ENCODE measurements around the gene SCGN.

SCGN gene

DNA sequence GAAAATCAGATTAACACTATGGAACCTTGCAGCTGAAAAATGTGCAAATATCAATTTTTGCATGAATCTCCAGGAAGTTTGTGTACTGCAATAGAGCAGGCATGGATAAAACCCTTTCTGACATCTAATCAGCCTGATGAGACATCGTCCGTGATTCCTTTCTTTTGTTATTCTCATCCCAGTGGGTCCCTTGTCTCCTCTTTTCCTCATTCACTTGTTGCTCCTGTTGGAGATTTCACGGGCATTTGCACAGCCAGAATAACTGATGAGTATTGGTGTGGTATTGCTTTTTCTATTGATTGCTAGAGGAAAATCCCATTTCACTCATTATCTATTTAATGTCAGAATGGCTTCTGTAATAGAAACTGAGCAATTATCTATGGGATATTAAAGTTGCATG, 39.9 kb downstream of the SCGN start:
- DNase-seq = no peak

DNA sequence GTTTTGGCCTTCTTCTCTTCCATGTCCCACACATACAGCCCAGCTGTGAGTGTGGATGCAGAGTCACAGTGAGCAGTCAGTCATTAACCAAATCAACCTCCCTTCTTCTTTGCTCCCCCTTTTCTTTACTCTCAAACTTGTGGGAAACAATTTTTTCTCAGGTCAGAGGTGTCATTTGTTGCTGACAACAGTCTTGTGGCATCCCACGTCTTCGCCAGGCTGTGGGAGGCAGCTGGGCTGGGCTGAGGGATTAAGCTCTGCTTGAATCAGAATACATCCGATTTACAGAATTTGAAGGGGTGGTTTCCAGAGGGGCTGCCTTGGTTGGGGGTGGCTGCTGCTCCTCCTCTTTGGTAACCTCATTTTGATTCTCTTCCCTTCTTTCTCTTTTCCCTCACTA, 40.5 kb downstream of the SCGN start:
- no peak for DNase-seq

DNA sequence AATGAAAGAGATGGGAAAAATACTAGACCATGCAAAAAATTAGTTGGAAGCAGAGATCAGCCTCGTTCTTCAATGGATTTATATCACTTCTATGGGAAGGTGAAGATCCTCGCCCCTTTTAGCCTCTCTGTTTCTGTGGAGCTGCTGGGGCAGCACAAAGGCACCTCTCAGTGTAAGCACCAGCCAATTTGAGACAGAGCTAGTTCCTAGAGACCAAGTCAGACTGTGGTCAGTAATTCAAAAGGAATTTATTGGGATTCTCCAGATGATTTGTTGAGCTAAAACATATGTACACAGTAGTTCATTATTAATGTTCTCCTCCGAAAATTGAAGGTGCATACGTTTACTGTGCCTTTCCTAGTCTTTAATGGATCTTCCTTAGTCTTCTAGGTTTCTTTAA, 42.4 kb downstream of the SCGN start:
- DNase-seq = no peak

DNA sequence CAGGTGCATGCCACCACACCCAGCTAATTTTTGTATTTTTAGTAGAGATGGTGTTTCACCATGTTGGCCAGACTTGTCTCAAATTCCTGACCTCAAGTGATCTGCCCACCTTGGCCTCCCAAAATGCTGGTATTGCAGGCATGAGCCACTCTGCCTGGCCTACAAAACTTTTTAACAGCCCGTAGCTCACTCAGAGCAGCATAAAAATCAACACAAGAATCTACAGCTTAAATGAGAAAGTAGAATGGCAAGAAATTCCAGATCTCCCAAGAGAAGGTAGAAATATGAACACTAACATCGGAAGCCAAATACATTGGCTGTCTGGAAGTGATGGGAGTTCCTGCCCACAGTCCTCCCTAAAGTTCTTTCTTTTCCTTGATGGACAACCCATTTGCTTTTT, 43.7 kb downstream of the SCGN start:
- no peak for DNase-seq

DNA sequence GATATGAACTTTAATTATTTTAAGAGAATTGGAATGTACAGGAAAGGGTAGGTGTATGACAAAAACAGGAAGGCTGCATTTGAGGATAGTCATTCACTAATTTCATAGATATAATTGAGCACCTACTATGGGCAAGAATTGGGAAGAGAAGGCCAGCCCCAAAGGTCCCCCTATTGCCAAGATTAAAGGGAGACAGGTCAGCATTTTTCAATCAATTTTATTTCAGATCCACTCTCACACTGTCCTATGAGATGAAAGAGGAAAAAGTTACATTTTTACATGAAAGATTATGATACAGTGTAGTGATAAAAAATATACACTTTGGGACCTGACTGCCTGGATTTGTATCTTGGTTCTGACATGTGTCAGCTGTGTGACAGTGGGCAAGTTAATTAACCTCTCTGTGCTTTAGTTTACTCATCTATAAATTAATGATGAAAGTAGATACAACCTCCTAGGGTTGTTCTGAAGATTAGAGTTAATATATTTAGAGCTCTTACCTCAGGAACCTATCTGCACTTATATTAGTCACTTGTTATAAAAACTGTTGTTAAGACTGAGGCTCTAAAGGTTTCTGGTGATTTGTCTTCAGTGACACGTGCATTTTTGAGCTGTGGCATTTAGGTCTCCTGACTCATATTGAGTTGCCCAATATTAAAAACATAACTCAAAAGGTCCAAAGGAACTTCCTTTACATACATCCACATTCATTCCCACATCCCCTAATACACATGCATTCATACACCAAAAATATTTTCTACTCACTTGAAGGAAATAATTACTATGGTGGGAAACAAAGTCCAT, 45.7 kb downstream of the SCGN start:
- no peak for DNase-seq

DNA sequence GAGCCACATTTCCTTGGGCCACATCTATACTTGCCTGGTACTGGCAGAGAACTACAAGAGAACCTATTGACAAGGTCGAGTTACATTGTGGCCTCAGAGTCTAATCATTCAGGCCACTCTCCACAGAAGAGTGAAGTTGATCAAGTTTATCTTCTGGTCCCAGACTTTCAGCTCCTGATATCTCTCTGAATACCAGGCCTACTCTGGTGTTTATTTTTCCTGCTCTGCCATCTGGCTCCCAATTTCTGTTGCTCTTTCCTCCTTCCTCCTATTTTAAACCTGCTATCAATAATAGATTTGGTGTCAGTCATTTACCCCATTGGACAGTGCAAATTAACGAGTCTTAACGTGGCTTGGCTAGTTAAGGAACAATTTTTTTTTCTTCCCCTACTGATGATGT, 46.6 kb downstream of the SCGN start:
- no peak for DNase-seq

DNA sequence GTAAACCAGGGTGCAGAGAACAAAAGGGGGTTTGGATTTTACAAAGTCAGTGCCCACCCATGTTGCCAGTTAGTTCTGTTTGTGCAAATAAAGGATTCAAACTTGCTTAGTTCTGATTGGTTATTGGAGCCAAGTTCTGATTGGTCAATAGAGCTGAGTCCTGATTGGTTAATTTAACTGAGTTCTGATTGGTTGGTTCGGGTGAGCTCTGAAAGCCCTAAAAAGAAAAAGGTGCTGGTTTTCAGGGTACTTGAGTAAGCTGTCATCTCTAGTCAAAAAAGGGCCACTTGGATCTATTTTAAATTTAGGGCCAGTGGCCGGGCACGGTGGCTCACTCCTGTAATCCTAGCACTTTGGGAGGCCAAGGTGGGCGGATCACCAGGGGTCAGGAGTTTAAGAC, 47.6 kb downstream of the SCGN start:
- DNase-seq = no peak

DNA sequence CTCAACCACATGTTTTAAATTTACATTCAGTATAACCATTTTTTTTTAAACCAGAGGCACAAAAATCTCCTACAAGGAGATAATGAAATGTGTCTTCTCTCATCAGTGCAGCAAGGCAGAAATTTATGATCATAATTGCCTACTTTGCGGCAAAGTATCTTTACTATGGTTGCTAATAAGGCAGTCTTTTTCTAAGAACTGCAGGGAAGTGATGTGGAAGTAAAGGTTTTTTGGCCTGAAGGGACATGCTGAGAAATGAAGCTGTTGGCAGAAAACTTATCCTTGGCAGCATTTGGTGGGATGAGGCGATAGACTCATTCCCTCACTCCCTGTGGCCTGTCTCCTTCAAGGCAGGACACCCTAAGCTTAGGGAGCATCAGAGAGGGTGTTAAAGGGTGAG, 48.7 kb downstream of the SCGN start:
- no peak for DNase-seq

DNA sequence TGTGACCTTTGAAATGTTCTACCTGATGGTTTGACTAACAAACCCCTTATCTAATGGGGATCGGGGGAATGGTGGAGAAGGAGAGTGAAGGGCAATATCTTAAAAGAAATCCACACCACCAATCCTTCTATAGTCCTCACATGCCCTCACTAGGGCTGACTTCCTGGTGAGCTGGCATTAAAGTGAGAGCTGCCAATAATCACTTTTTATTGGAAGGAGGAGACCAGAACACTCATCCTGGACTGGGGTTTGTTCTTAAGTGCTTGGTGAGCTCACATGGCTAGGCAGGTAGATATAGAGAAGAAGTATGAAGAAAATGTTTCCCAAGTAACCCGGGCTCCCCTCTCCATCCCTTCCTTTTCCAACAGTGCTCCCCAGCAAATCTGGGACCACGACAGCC, 49.8 kb downstream of the SCGN start:
- no peak for DNase-seq

DNA sequence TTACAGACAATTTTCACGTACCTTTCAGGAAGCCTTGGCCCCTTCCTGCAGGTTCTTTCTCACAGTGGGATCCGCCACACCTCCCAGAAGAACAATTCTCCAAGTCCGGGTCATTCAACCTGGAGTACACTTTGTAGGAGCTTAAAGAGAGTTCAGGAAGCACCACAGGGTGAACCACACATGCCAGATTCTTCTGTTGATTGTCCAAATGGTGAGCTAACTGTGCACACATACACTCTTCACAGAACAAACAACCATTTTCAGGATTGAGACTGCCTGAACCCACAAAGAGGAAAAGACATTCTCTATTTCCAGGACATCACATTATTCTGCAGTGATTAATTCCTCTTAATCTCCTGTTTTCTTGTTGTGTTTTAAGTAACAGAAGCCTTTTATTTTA, 51.0 kb downstream of the SCGN start:
- no peak for DNase-seq

DNA sequence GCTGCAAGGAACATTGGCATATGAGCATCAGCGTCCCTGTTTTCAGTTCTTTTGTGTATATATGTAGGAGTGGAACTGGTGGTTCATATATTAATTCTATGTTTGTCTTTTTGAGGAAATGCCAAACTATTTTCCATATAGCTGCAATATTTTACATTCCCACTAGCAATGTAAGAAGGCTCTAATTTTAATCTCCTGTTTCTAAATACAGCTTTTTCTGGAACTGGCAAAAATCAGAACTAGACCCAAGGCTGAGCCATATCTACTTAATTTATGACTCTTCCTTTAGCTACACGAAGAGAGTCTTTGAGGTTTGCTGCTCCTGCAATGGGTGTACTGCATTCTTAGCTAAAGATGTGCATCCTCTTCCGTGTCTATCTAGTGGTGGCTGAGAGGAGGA, 52.0 kb downstream of the SCGN start:
- no peak for DNase-seq

DNA sequence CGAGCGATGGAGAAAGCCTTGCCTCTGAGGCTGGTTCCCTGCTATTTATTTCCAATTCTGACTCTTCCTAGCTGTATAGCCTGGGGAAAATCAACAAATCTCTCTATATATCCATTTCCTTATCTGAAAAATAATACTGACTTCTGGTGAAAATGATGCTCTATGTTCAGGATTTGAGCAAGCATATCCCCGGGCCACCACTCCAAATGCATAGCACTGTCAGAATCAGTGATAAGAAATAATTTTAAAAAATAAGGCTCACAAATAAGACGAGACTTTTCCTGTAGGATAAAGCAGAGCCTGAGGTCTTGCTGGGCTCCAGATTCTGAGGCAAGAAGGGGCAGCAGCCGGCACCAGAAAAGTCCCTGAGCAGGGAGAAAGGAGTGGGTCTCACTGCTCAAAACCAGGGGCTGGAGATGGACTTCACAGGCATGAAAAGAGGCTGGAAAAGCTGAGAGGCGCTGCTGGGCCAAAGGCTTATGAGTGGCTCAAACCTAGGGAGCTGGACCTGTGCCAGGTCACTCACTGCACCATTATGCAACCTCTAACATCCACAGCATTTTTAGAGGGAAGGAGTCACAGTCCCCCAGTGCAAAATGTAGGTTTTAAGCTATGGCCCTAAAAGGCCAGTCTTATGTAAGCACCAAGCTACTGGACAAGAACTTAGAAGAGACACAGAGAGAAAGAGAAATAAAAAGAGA, 54.4 kb downstream of the SCGN start:
- DNase-seq = no peak

DNA sequence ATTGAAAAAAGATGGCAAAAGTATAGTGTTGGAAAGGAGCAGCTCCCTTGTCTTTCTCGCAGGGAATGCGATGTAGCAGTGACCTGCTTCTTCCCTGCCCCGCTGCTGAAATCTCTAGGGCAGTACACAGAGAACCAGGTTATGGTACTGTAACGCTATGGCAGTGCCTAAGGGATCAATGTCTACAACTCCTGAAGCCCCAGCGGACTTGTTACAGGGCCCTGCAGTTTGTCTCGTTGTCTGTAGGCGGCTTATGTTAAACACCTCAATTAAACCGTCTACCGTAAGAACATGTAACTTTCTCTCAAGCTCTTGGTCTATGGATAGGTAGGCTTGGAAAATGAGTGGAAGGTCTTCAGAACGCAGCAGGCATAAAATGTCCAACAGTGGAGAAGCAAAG, 57.7 kb downstream of the SCGN start:
- DNase-seq = no peak

DNA sequence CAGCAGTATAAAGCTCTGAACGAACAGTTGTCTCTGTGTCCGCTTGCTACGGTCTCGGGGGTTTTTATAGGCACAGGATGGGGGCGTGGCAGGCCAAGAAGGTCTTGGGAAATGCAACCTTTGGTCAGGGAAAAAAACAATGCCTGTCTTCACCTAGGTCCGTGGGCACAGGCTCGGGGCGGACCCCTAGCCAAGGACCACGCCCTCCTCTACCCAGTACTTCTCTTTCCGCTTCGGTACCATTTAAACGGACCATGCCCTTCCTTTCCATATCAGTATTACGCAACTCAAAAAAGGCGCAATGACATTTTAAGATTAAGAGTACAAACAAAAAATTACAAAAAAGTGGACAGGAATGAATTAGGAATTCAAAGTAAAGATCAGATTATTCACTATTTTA, 58.3 kb downstream of the SCGN start:
- DNase-seq = no peak

DNA sequence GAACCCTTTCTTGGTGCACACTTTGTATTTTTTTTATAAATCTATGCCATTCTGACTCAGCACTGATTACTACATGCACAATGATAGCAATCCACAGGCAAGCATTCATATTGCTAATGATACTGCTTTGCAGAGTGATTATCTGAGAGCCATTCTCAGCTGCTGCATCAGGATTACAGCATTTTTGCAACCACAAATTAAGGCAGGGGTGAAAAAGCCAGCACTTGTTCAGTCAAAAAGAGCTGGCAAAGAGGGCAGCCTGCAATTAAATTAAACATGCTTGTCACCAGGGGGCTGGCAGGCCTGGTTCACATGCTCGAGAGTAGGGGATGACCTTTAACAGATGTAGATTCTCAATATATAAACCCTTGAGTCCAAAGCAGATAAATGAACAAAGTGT, 61.8 kb downstream of the SCGN start:
- DNase-seq = no peak

DNA sequence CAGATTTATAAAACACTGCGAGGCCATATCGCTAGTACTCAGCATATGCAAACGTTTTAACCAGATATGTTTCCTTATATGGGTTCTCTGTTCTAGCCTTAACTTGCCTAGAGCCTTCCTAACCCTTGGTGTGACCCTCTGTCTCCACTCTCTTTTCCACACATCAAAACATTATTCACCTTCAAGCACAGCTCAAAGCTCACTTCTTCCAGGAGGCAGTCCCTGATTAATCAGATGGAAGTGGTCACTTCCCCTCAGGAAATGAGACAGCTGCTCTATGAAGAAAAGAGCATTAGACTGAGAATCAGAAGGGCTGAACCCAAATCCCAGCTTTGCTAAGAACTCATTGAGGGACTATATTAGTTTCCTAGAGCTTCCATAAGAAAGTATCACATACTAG, 62.8 kb downstream of the SCGN start:
- DNase-seq = no peak

DNA sequence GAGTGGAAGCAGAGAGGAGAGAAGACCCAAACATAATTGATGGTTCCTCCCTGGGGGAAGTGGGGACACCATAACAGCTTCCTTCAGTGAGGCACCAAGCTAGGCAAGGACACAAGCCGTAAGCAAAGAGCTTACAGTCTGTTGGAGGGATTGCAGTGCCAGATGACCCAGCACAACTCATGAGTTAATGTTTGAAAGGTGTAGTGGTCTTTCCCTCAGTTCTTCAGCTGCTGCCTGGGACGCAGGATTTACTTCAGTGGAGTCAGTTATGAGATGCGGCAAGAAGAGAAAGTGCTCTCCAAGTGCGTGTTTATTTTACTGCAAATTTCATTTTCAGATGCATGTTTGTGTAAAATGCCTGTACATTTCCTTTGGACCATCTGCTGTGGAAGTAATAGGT, 63.8 kb downstream of the SCGN start:
- DNase-seq = no peak

DNA sequence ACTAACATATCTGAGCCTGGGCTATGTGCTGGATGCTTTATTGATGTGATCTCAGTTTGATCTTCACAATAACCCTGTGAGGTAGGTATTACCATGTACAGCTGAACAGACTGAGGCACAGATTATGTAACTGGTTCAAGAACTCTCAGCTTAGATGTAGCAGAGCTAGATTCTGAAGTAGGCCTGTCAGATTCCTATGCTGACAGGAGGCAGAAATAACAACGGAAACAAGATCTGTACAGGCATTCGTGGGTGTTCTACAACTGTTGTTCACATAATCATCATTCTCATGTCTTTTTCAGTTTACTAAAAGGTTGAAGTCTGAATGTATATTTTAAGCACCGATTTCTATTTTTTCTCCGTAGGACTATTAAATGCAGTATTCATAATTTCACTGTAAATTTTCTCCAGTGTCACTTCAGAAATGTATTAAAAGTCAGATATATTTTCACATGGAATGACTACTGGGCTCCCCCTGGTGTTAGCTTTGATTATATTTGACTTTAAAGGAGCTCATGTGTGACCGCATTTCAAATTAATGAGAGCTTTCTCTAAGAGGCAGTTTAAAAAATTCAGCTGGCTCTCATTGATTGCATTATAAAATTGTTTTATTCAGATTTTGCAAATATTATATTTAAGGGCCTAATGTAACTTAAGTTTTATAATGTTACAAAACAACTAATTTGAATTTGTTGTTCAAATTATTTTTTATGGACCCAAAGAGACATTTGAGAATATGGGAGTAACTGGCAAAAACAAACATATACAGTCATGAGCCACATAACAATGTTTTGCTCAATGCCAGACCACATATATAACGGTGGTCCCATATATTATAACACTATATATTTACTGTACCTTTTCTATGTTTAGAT, 66.1 kb downstream of the SCGN start:
- no peak for DNase-seq

DNA sequence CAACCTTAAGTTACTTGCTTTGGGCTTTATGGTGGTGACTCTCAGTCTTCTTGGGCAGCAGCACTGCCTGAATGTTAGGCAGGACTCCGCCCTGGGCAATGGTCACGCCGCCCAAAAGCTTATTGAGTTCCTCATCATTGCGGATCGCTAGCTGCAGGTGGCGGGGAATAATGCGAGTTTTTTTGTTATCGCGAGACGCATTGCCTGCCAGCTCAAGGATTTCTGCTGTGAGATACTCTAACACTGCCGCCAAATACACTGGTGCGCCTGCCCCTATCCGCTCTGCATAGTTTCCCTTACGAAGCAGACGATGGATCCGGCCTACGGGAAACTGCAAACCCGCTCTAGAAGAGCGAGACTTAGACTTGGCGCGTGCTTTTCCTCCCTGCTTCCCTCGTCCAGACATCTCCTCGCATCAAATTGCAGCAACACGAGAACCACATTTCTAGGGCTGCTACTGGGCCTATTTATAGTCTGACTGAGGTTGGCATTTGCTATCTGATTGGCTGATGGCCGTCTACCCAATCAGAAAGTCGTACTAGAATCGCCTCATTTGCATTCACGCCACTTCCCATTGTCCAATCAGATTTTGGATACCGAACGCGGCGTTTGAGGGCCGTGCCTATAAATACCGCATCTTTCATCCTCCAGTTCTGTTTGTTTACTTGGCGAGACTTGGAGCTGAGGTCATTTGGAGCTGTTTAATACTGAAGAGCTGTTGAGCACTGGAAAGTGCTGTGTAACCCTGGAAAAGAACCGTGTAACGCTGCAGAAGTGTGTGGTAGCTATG, 74.3 kb downstream of the SCGN start:
- DNase-seq = no peak

DNA sequence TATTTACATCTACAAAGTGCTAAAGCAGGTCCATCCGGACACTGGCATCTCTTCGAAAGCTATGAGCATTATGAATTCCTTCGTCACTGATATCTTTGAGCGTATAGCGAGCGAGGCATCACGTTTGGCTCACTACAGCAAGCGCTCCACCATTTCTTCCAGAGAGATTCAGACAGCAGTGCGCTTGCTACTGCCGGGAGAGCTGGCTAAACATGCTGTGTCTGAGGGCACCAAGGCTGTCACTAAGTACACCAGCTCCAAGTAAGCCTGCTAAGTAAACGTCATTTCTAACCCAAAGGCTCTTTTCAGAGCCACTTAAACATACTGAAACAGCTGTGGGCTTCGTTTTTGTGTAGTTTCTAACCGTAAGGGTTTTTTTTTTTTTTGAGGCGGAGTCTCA, 75.0 kb downstream of the SCGN start:
- DNase-seq = no peak

DNA sequence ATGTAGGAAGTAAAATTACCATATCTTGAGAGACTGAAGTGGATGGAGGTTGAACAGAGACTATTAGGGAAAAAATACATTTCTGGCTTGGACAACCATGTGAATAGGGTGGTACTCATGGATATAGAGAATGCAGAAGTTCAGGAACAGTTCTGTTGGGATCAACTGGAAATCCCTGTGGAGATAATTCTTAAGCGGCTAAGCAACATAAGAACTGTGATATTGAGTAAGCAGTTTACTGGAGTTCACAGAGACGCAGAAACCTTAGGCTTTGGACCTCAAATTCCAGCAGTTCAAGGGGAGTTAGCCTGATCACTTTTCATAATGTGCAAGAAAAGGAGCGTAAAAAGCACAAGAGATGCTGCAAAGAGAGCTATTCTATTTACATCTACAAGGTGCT, 78.9 kb downstream of the SCGN start:
- DNase-seq = no peak

DNA sequence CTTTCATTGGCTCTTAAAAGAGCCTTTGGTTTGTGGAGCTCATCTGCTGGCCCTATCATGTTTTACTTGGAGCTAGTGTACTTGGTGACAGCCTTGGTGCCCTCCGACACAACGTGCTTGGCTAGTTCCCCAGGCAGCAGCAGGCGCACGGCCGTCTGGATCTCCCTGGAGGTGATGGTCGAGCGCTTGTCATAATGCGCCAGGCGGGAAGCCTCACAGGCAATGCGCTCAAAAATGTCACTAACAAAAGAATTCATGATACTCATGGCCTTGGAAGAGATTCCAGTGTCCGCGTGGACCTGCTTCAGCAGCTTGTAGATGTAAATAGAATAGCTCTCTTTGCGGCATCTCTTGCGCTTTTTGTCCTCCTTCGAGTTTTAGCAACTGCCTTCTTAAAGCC, 79.7 kb downstream of the SCGN start:
- DNase-seq = no peak
